Inflammatory macrophage treated with lipopolysaccharide for 1 hour (primary cell): ENCODE data around the gene SESN3.
A peak's percentile ranks its signal among the peaks of the same experiment; 100 is the strongest.
"Not testable (repeated sequence)": the region's sequence is repeated elsewhere in the genome, so short reads cannot be mapped to it uniquely, and the experiment has no call there.

Experiments
- DNase-seq, 2 donors: peaks; one replicate each; pipeline ENCODE4 v3.0.0-alpha.2; 2020 to 2022

Gene SESN3

GRCh38 chr11:95219599-95219998 is 11.4 kb downstream of the SESN3 start:
- no peak for DNase-seq

DNA sequence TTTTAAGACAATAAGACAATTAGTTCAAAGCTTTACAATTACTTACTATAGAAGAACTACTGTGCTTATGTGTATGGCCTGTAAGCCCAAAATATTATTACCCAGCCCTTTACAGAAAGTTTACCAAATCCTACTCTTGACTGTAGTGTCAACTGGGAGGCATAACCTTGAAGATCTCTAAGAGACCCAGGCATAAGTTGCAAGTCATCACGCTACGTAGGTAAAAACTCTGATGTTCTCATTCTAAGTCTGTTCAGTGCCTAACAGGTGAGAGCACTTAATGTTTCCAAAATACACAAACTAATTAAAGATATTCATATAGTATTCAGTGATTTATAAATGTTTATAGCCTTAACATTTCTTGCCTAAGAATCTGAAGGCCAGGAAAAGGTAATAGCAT is 12.9 kb downstream of the SESN3 start:
- no peak for DNase-seq

DNA sequence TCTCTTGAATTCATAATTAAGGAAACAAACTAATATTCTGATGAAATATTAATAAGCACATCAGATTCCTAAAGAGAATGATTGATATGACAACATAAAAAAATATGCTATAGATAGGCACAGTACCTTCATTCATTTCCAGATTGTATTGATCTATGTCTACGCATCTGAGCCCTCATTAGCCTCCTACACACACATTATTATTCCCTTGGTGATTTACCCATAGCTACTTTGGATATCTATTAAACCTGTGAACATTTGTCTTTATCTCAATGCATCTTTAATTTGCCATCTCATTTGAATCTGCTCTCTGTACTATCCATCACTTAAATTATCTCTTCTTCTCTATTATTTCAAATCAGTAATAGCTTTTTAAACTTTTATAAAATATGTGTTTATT is 18.4 kb downstream of the SESN3 start:
- no peak for DNase-seq

GRCh38 chr11:95209535-95209934 is 21.5 kb downstream of the SESN3 start:
- DNase-seq, result not testable (repeated sequence)

DNA sequence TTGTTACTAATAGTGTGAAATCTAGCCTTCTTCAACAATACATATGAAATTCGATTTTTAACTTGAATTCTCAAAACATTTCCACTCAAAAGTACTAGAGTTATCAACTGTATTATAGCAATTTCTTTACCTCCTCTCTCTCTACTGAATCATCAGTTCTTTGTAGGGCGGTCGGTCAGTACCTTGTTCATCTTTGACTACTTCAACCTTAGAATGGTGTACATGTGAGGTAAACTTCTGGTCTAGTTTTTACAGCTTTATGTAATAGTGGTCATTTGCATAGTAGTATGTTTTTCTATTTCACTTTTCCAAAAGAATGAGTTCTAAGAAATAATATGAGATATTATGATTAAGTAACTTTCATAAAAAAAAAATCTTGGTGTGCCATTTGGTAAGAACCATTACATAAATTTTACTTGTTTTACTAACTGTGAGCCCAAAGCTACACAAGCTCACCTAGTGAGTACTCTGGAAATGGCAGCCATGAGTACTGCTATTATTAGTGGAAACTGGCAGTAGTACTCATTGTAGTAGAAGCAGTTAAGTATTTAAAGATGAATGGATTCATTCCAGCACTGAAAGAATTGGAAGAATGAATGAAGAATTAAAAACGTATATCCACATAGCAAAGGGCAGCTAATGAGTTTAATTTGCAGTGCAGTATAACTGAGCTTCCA is 30.1 kb downstream of the SESN3 start:
- no peak for DNase-seq

DNA sequence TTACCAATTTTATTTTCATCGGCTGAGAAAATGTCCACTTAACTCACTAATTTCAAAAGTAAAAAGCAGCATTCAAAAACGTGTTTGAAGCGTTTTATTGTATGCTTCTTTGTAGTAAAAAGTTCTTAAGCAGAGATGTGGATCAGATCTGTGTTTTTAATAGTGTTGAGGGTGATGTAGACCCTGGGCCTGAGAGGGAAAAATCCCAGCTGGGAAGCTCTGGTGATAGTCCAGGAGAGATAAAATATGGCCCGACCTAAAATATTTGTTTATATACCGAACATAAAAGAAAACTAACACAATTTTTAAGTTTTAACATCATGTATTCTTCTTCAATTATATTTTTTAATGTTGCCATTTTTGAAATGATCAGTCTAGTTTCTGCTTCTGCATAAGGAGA is 35.2 kb downstream of the SESN3 start:
- no peak for DNase-seq

- DNase-seq, result no peak
Measured at GRCh38 chr11:95193541-95193940, 37.5 kb downstream of the SESN3 start.

DNA sequence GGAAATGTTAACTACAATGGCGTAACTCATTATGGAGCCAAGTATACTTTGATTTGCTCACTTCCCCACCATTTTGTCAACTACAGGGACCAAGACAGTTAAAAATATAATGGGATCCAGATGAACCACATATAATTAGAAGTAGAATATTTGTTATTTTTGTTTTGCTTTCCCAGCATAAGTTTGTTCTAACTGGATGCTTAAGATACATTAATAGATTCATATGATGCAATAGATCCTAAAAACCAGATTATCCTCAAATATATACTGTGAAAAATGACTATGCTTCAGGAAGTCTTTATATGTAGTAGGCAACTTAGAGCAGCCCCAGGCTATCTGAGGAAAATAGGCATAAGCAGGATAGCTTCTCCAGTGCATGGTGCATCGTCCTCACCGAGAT is 38.3 kb downstream of the SESN3 start:
- DNase-seq, result no peak

GRCh38 chr11:95187723-95188122 is 43.3 kb downstream of the SESN3 start:
- no peak for DNase-seq

GRCh38 chr11:95182397-95182796 is 48.6 kb downstream of the SESN3 start:
- DNase-seq, result peak in 1 of 2 donors; percentile 4

DNA sequence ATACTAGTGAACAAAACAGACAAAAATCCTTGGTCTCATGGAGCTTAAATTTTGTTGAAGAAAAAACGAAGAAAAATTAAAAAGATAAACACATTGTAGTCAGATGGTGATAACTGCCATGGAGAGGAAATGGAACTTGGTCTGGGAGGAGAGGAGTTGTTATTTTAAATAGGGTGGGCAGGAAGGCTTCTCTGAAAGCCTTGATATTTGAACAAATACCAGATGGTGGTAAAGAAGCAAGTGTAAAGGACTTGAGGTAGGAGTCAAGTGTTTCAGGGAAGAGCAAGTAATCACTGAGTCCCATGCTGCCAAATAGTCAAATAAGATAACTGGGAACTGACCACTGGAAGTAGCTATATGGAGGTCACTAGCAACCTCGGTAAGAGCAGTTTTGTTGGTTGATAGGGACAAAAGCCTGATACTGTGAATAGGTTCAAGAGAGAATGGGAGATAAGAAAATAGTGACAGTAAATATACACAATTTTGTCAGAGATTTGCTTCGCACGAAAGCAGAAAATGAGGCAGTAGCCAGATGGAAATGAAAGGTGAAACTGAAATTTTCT is 55.1 kb downstream of the SESN3 start:
- no peak for DNase-seq

DNA sequence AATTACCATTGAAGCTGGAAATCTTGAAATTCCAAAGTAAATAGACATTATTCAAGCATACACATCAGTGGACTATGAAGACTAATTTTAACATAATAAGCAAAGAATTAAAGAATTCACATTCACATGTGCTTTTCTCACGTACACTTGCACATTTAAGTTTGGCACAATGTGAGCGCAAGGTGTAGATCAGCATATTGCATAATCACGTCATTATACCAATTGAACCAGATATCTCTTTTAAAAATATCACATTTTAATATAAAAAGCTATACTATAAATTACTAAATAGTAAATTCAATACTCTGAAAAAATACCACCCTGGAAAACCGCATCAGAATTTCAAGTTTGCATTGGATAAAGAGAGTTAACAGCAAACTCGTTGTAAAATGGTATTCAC is 60.7 kb downstream of the SESN3 start:
- DNase-seq, result no peak

DNA sequence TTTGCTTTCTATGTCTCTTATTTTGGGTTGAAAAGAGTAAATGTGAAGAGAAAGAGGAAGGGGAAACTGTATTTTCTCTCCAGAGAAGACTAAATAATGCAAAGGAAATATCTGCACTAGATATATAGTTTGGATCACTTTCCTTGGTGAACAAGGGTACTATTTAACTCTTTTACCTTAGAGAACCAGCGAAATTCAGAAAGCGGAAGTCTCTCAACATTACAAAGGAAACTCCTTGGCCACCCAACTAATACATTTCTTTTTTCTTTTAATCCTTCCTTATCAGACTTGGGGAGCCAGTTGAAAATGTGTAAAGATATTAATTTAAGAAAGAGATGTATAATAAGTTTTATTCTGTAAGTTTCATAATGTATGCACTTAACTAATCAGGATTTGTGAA is 64.2 kb downstream of the SESN3 start:
- DNase-seq, result no peak

- no peak for DNase-seq
Measured at GRCh38 chr11:95165638-95166037, 65.4 kb downstream of the SESN3 start.

- DNase-seq, result no peak
Measured at GRCh38 chr11:95163106-95163505, 67.9 kb downstream of the SESN3 start.

DNA sequence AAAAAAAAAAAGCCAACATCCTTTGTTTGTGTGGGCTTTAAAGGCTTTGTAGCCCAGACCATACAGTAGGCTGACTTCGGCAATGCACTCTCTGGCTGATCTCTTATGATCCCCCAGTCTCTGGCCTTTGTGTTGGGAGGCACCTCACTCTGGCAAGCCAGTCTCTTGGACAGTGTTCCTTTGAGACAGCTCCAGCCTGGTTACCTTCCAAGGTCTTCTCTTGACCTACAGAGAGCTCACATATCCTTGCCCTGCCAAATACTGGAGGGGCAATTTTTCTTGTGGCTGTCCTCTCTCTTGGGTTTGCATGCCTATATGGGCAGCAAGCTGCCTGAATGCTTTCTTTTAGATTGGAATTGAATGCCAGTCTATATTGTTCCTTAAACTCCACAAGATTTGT is 69.8 kb downstream of the SESN3 start:
- DNase-seq, result no peak

- DNase-seq, result no peak
Measured at GRCh38 chr11:95157824-95158223, 73.2 kb downstream of the SESN3 start.

DNA sequence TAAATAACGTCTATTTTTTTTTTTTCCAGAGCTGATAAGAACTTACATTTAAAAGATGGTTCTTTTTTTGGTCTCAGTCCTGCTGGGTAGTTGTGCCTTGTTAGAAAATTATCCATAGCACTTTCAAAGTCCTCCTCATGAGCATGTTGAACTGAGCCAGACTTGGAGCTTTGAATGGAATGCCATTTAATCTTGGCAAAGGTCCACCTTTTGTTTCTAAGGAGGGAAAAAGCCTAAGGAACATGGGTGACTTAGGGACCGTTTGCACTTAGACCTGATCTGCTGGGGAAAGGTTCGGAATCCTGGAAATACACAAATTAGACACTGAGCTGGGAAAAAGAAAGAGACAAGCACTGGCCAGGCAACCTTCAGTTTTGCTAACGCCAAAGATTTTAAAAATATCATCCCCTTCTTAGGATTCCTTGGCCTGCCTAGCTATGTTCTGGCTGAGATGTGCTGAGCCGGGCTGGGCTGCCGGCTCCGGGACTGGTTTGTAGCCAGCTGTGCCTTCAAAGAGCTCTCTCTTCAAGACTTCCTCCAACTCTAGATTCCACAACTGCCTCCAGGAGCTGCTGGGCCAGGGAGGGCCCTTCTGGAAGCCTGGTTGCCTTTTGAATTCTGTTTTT is 74.0 kb downstream of the SESN3 start:
- no peak for DNase-seq

DNA sequence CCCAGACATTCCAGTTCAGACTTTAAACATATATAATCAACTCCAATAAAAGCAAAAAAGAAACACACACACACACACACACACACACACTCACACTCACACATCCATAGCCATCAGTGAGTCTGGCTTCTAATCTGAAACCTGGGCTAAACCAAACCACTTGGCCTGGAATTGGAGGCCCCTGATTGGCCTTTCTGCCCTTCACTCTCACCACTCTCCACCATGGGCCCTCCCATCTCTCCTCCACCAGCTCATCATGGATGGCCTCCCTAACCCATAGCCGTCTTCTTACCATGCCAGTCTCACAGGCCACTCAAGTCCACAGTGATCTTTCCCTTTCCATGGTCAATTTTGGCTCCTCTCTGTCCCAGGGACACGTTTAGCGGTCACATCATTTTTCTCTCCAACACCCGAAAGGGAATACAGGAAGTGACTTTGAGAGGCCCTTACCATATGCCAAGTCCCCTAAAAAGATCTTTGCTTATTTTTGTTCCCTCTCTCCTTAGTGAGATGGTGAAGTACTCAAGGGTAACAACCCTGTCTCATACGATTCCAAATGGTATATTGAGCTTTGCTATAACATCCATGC is 74.8 kb downstream of the SESN3 start:
- DNase-seq, result no peak

- DNase-seq, result no peak
Measured at GRCh38 chr11:95155385-95155784, 75.6 kb downstream of the SESN3 start.

DNA sequence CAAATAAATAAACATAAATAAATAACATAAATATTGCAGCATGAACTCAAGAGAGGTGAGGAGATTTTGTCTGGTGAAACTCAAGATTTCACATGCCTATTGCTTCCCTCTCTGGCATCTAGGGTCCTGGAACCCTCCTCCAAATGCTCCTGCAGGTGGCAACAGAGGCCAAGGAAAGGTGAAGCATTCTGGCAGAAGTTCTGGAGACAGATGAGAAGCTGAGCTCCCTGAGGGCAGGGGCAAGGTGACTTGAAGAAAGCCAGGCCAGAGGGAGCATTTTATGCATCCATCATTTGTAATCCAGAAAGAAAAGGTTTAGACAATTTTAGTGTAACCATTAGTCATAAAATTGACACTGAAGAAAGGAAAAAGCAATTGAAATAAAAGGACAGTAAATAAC is 76.5 kb downstream of the SESN3 start:
- DNase-seq, result peak; percentile 37 to 55

DNA sequence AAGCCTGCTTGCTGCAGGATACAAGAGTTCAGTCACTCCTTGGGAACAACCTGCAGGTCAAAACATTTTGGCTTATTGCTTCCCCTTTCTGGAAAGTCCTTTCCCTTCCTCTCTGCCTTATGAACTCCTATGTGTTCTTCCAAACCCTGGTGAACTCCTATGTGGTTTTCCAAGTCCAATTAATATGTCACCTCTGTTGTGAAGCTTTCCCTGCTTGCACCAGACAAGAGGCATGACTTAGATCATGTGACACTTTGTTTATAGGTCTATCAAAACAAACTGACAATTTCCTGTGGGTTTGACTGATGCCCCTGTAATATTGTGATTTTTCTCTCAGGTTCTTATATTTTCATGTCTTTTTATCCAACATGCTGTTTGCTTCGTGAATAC is 77.2 kb downstream of the SESN3 start:
- DNase-seq, result no peak

DNA sequence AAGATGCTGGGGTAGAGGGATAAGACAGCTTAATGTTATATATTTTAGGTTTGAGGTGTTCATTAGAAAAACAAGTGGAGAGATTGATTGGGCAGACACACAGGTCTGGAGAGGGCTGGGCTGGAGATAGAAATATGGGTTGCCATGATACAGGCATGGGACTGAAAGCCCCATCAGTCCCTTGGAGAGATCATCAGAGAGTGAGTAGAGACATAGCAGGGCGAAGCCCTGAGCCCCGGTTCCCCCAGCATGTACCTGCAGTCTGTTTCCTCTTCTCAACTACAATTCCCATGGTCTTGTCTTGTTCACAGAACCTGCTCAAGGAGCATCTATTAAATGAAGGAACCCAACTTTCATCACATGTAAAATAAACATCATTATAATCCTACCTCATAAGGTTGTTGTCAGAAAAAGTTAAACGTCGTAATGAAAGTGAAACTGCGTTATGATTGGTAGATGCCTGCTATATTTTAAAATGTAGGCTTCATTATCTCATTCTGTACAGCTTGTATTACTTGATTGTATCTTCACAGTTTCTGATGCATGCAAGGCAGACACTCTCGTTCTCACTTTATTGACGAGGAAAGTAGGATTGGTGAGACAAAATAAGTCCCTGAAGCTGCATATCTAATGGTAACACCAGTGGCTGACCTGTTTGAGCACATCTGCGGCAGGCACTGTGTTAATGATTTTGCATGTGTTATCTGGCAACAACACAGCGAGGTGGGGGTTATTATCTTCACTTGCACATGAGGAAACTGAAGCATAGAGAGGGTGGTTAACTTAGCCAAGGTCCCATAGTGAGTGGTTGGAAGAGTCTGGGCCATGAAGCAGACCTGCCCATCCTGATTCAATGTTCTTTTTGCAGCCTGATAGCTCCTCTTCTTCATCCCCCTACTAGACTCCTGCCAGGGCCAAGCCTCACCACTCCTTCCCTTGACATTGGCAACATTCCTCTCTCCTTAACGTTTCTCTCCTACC is 77.8 kb downstream of the SESN3 start:
- no peak for DNase-seq
